ENCODE results near the gene ZNF578. TPM values are rescaled to one million over a fixed set of nuclear protein-coding genes. Genes with fewer than 3 reads are reported as not detected.
"Not testable (repeated sequence)": the region's sequence is repeated elsewhere in the genome, so short reads cannot be mapped to it uniquely, and the experiment has no call there.

Gene ZNF578
- total and polyA plus RNA-seq, 2 experiments from 2014 or later, result 2.6 to 3.4 TPM

GRCh38 chr19:52554216-52554971 is 101.0 kb downstream of the ZNF578 start:
- no peak overlapping the region for H3K27ac ChIP-seq
- no peak overlapping the region for H3K4me3 ChIP-seq
- H3K27me3 ChIP-seq, result no peaks in the 10 kb centered on the region
- TF ChIP-seq CTCF (IDR thresholded peaks at IDR 0.05; ENCODE audit: low read depth, low read length), result no peak
- H3K4me1 ChIP-seq (ENCODE audit: low read depth), result no peaks in the 10 kb centered on the region
- peaks cover 31% of the 10 kb centered on the region for H3K36me3 ChIP-seq
- H3K9me3 ChIP-seq (ENCODE audit: low read depth), result peaks cover 3% of the 10 kb centered on the region
- DNase-seq (ENCODE audit: low read depth in 1 of 2, low spot score in 1 of 2), result no peak

GRCh38 chr19:52557231-52557995 is 104.1 kb downstream of the ZNF578 start:
- Histone ChIP-seq H3K4me1 (ENCODE audit: low read depth) (no peaks in the 10 kb centered on the region), H3K27me3 (no peaks in the 10 kb centered on the region), H3K27ac (no peak overlapping the region), H3K9me3 (ENCODE audit: low read depth) (peaks cover 3% of the 10 kb centered on the region), H3K36me3 (peaks cover 23% of the 10 kb centered on the region), H3K4me3 (no peak overlapping the region)
- DNase-seq (ENCODE audit: low read depth in 1 of 2, low spot score in 1 of 2), result no peak
- no peak for TF ChIP-seq CTCF (IDR thresholded peaks at IDR 0.05; ENCODE audit: low read depth, low read length)

GRCh38 chr19:52558732-52559445 is 105.5 kb downstream of the ZNF578 start:
- not testable (repeated sequence) for H3K4me3 ChIP-seq; H3K9me3 ChIP-seq (ENCODE audit: low read depth); H3K27me3 ChIP-seq; H3K27ac ChIP-seq; DNase-seq (ENCODE audit: low read depth in 1 of 2, low spot score in 1 of 2); H3K4me1 ChIP-seq (ENCODE audit: low read depth)
- peaks cover 16% of the 10 kb centered on the region for H3K36me3 ChIP-seq

- H3K4me1 ChIP-seq (ENCODE audit: low read depth); DNase-seq (ENCODE audit: low read depth in 1 of 2, low spot score in 1 of 2); H3K9me3 ChIP-seq (ENCODE audit: low read depth); H3K36me3 ChIP-seq; H3K4me3 ChIP-seq; H3K27me3 ChIP-seq; H3K27ac ChIP-seq: not testable (repeated sequence)
Measured at GRCh38 chr19:52561611-52562010, 108.3 kb downstream of the ZNF578 start.

Other genes starting within 250 kb of the ZNF578 start
- gene ZNF766, start 184.0 kb upstream of the ZNF578 start, total RNA-seq, result 8.4 and 10.9 TPM in 2 replicates
- gene ZNF766, start 184.0 kb upstream of the ZNF578 start, polyA plus RNA-seq, result 26.5 and 27.9 TPM in 2 replicates
- 13.6 and 19.0 TPM in 2 replicates for gene ZNF480, start 156.4 kb upstream of the ZNF578 start, total RNA-seq
- gene ZNF480, start 156.4 kb upstream of the ZNF578 start, polyA plus RNA-seq, result 20.6 and 24.7 TPM in 2 replicates
- gene ZNF610, start 117.3 kb upstream of the ZNF578 start, total RNA-seq, result 11.5 and 14.3 TPM in 2 replicates
- 15.7 and 23.7 TPM in 2 replicates for gene ZNF610, start 117.3 kb upstream of the ZNF578 start, polyA plus RNA-seq
- gene ZNF880, start 83.6 kb upstream of the ZNF578 start, total RNA-seq, result 20.9 and 25.3 TPM in 2 replicates
- 19.5 and 24.7 TPM in 2 replicates for gene ZNF880, start 83.6 kb upstream of the ZNF578 start, polyA plus RNA-seq
- gene ZNF528, start 55.7 kb upstream of the ZNF578 start, total RNA-seq, result 31.5 and 41.9 TPM in 2 replicates
- 15.8 and 25.0 TPM in 2 replicates for gene ZNF528, start 55.7 kb upstream of the ZNF578 start, polyA plus RNA-seq
- gene ZNF534, start 24.4 kb upstream of the ZNF578 start, total RNA-seq, result 1.5 and 2.6 TPM in 2 replicates
- gene ZNF534, start 24.4 kb upstream of the ZNF578 start, polyA plus RNA-seq, result 1.6 and 2.0 TPM in 2 replicates
- gene ZNF808, start 74.1 kb downstream of the ZNF578 start, total RNA-seq, result 19.0 and 22.9 TPM in 2 replicates
- 6.2 and 11.3 TPM in 2 replicates for gene ZNF808, start 74.1 kb downstream of the ZNF578 start, polyA plus RNA-seq
- 6.3 and 13.5 TPM in 2 replicates for gene ZNF701, start 116.7 kb downstream of the ZNF578 start, total RNA-seq
- gene ZNF701, start 116.7 kb downstream of the ZNF578 start, polyA plus RNA-seq, result 10.8 and 11.0 TPM in 2 replicates
- gene ZNF83, start 184.8 kb downstream of the ZNF578 start, total RNA-seq, result 49.2 and 134 TPM in 2 replicates
- gene ZNF83, start 184.8 kb downstream of the ZNF578 start, polyA plus RNA-seq, result 33.1 and 67.4 TPM in 2 replicates